Heart left ventricle (tissue), 16 donors: ENCODE results near the gene BRD3OS. TPM values are rescaled to one million over a fixed set of nuclear protein-coding genes. Genes with fewer than 3 reads are reported as not detected.
A peak's percentile ranks its signal among the peaks of the same experiment; 100 is the strongest.

ENCODE experiments used
- ATAC-seq, 4 donors: fragments of 200-7000 bp; cut with Tn5 transposase; one replicate each; pipeline ENCODE4 v1.9.1; 2020 to 2022; ENCODE audit warnings: moderate library complexity in 4 of 4, mild to moderate bottlenecking in 3 of 4, moderate number of reproducible peaks in 1 of 4
- DNase-seq, 5 donors: peaks; one replicate each; pipeline ENCODE4 v3.0.0-alpha.2; 2020
- H3K27ac ChIP-seq, 12 donors: fragments of 200-600 bp; sonication (generic) in 4 of 12; one replicate each; pipeline versions ENCODE4 v1.5.0 to v1.8.0; 2016 to 2022; ENCODE audit warnings: mild to moderate bottlenecking in 2 of 12
- H3K27me3 ChIP-seq, 9 donors: fragments of 200-600 bp; sonication (generic) in 2 of 9; one replicate each; pipeline versions ENCODE4 v1.5.1 to v1.8.0; 2016 to 2022; ENCODE audit warnings: mild to moderate bottlenecking in 3 of 9
- H3K36me3 ChIP-seq, 9 donors: fragments of 200-600 bp; sonication (generic) in 2 of 9; one replicate each; pipeline versions ENCODE4 v1.5.0 to v1.8.0; 2018 to 2022; ENCODE audit warnings: mild to moderate bottlenecking in 2 of 9
- H3K4me1 ChIP-seq, 12 donors: fragments of 200-600 bp; sonication (generic) in 4 of 12; one replicate each; pipeline versions ENCODE4 v1.5.0 to v1.8.0; 2016 to 2022; ENCODE audit warnings: mild to moderate bottlenecking in 3 of 12
- H3K4me3 ChIP-seq, 12 donors: fragments of 200-600 bp; sonication (generic) in 4 of 12; one replicate each; pipeline versions ENCODE4 v1.5.0 to v1.8.0; 2017 to 2022; ENCODE audit warnings: mild to moderate bottlenecking in 9 of 12, moderate library complexity in 4 of 12
- H3K9me3 ChIP-seq, 12 donors: fragments of 200-600 bp; sonication (generic) in 4 of 12; one replicate each; pipeline versions ENCODE4 v1.5.0 to v1.8.0; 2016 to 2022; ENCODE audit warnings: mild to moderate bottlenecking in 1 of 12
- CTCF ChIP-seq, 12 donors: fragments of 200-600 bp; sonication (generic) in 4 of 12; IDR thresholded peaks; one replicate each; pipeline versions ENCODE4 v1.5.0 to v1.8.0; 2018 to 2022; ENCODE audit warnings: antibody characterized with exemption in 12 of 12, mild to moderate bottlenecking in 5 of 12
- POLR2A ChIP-seq, 2 donors: fragments of 450-650 bp; IDR thresholded peaks; one replicate each; pipeline ENCODE4 v1.6.1; 2017; ENCODE audit warnings: antibody characterized with exemption in 2 of 2, mild to moderate bottlenecking in 2 of 2, moderate library complexity in 2 of 2
- WGBS, 4 donors: extraction: QIAGEN DNeasy Blood & Tissue Kit in 2 of 4; methylation state at CpG; one replicate each; pipeline versions ENCODE4 v1.1.5 to v1.1.7; 2013 to 2018; 5-methylcytosine and 5-hydroxymethylcytosine counted together
- intact Hi-C, 10 donors: fragments of 100-400 bp; cut with DNase I; formaldehyde crosslinking; loops; one replicate each; pipeline versions ENCODE4 v1.11.1 to v1.14.2; 2022
- polyA plus RNA-seq, 2 donors: library from polyadenylated mRNA; stranded (reverse); fragments of 200-250 nt; gene quantifications; one replicate each; pipeline ENCODE4 v1.2.3, GENCODE V29; 2013
- total RNA-seq, 9 donors: library from RNA; depleted of rRNA in 2 of 9; stranded (reverse); fragments of >200 nt in 2 of 9; fragmentation: NEBNext Ultra II Directional in 3 of 9; extraction: Animal tissue kit (Norgen Biotek cat#: 25700) in 3 of 9; gene quantifications; one replicate each; pipeline versions ENCODE4 v1.1.0 to v1.2.4, GENCODE V29; 2016 to 2023
- donor health status: ischemic (EF 13 %, LVEDD 7.1; RV severe dilation, severe dysfunction).
- donor health status: healthy with polysubstance abuse.
- donor health status: DM: no; HTN: yes; CAD: no.
- donor health status: DM: no; HTN: no; CAD: no.
- donor health status: ischemic (EF 25% LVEDD 6.9; RV normal size, moderate dysfunction).
- donor health status: ischemic (EF 25% LVEDD 5.7; RV mildly dilated, moderate dysfunction).
- donor health status: healthy.
- donor health status: DM: yes; HTN: yes; CAD: no.
- donor health status: ischemic (EF 35%, LVEDD 5.7; RV mildly dilated, moderate dysfunction).
- donor health status: nonischemic (EF 11% LVEDD 7.7; RV severe dilation, severe dysfunction).
- donor health status: DM: yes; HTN: yes; CAD: no.
- donor health status: PGD.
- donor health status: ischemic (EF 29% LVEDD 5.4; RV normal size, mild dysfunction).
- donor health status: nonischemic (EF 23%, LVEDD 6.1; RV moderate dilation, normal function).

Gene BRD3OS
- total and polyA plus RNA-seq, 11 donors, result 1.8 to 13.8 (median 8.9) TPM

DNA sequence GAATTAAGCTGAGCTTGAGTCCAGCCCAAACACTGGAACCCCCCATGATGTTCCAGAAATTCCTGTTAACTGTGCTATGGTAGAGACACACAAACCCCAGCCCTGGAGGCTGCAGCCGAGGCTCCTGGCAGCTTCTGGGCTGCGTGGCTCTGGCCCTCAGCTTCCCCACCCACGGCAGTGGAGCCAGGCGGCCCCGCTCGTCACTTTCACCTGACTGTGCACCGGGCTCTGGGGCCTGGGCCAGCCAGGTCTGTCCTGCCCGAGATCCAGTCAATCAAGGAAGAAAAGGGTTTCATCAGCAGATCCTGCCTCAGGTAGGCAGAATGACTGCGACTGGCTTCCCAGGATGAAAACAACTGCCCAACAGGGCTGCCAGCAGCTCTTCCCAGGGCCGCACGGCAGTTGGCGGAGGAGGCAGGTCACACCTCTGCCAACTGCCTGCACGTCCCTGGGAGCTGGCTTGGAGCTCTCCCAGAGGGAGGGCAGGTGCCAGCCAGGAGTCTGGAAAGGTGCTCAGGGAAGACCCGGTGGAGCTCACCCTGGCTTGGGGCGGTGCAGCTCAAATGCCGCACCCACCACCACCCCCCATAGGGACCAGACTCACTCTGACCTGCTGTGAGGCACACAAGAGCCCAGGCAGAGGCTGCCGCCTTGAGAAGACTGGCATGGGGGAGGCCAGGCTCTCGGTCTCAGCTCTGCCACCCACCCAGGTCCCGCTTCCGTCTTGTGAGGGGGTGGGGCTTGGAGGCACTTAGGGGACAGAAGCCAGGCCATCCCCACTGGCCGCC, 21.8 kb downstream of the BRD3OS start:
- no peak for ATAC-seq
- H3K27me3 ChIP-seq, result no peaks in the 10 kb centered on the region
- H3K27ac ChIP-seq, result no peak overlapping the region
- peaks cover 0 to 99% (median 89%) of the 10 kb centered on the region in 9 donors for H3K36me3 ChIP-seq
- peaks cover 0 to 28% (median 8%) of the 10 kb centered on the region in 12 donors for H3K4me1 ChIP-seq
- no peak overlapping the region for H3K4me3 ChIP-seq
- intact Hi-C loops, result no loop called here
- WGBS, 4 donors, result 75 to 85% (median 83%) methylated on average over 15 to 21 of the region's 21 CpGs
- peak in 1 of 5 donors; percentile 27 for DNase-seq
- no peaks in the 10 kb centered on the region for H3K9me3 ChIP-seq
- TF ChIP-seq CTCF (IDR thresholded peaks at IDR 0.05) (no peak), POLR2A (IDR thresholded peaks at IDR 0.05) (no peak)

DNA sequence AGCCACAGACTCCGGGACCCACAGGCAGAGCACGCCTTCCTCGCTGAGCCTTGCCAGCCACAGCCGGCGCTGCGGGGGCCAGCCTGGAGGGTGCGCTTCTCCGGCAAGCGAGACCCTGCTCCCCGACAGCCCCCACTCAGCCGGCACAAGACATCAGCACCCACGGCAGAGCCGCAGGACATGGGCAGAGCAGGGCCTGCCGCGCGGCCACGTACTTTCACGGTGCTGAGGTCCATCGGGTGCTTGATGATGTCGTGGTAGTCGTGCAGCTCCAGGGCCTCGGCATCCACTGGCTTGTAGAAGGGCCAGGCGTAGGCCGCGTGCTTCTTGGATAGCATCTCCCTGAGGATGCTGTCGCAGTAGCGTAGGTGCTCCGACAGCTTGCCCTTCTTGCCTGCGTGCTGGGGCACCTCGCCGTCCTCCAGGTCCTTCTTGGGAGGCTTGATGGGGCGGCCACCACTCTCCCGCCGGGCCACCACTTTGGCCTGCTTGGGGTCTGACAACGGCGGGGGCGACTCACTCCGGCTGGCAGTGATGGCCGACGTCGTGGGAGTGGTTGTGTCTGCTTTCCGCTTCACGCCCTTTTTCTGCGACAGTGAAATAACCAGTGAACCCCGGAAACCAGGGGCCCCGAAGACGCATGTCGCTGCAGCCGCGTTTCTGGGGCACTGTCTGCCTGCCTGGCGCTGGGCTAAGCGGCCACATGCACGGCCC, 22.7 kb downstream of the BRD3OS start:
- intact Hi-C loops, result no loop called here
- peaks cover 0 to 28% (median 8%) of the 10 kb centered on the region in 12 donors for H3K4me1 ChIP-seq
- no peak for TF ChIP-seq CTCF (IDR thresholded peaks at IDR 0.05)
- TF ChIP-seq POLR2A (IDR thresholded peaks at IDR 0.05), result no peak
- WGBS, 4 donors, result 92 to 95% (median 94%) methylated on average over 26 to 53 of the region's 53 CpGs
- H3K36me3 ChIP-seq, result peaks cover 0 to 100% (median 96%) of the 10 kb centered on the region in 9 donors
- no peak overlapping the region for H3K4me3 ChIP-seq
- no peaks in the 10 kb centered on the region for H3K27me3 ChIP-seq
- DNase-seq (no peak), ATAC-seq (no peak)
- H3K9me3 ChIP-seq, result no peaks in the 10 kb centered on the region
- no peak overlapping the region for H3K27ac ChIP-seq

DNA sequence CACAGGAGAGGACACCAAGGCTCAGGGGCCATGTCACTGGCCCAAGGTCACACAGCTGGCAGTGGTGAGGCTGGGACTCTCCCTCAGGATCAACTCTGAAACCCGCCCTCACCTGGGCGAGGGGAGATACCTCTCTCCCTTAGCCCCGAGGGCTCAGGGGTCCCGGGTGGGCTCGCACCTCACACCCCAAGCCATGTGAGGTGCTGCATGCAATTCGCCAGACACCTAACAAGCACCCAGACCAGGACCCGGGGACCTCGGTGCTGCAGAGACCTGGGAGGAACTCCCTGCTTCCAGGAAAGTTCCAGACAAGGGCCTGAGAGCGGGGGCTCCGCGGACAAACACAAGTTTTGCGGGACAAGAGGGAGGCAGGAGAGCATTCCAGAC, 23.3 kb downstream of the BRD3OS start:
- peak overlapping the region in 3 of 12 donors; percentile 28 to 68 (median 50) for H3K27ac ChIP-seq
- ATAC-seq (no peak), DNase-seq (no peak)

More for the DNA sequence above, 23.3 kb downstream of the BRD3OS start:
- TF ChIP-seq POLR2A (IDR thresholded peaks at IDR 0.05) (no peak), CTCF (IDR thresholded peaks at IDR 0.05) (no peak)
- peaks cover 0 to 100% (median 94%) of the 10 kb centered on the region in 9 donors for H3K36me3 ChIP-seq
- H3K27me3 ChIP-seq, result no peaks in the 10 kb centered on the region
- H3K4me1 ChIP-seq, result peaks cover 0 to 28% (median 8%) of the 10 kb centered on the region in 12 donors
- H3K4me3 ChIP-seq, result no peak overlapping the region
- intact Hi-C loops, result no loop called here
- no peaks in the 10 kb centered on the region for H3K9me3 ChIP-seq
- 89 to 92% (median 91%) methylated on average over 9 to 12 of the region's 12 CpGs for WGBS, 4 donors
